ENCODE results near the gene ARMC7. TPM values are rescaled to one million over a fixed set of nuclear protein-coding genes. Genes with fewer than 3 reads are reported as not detected.

ARMC7 gene
- polyA plus RNA-seq, 1 donor (not counting 4 experiments of a cell fraction or from before 2014, with no cell fraction given) = 4.2 TPM

DNA sequence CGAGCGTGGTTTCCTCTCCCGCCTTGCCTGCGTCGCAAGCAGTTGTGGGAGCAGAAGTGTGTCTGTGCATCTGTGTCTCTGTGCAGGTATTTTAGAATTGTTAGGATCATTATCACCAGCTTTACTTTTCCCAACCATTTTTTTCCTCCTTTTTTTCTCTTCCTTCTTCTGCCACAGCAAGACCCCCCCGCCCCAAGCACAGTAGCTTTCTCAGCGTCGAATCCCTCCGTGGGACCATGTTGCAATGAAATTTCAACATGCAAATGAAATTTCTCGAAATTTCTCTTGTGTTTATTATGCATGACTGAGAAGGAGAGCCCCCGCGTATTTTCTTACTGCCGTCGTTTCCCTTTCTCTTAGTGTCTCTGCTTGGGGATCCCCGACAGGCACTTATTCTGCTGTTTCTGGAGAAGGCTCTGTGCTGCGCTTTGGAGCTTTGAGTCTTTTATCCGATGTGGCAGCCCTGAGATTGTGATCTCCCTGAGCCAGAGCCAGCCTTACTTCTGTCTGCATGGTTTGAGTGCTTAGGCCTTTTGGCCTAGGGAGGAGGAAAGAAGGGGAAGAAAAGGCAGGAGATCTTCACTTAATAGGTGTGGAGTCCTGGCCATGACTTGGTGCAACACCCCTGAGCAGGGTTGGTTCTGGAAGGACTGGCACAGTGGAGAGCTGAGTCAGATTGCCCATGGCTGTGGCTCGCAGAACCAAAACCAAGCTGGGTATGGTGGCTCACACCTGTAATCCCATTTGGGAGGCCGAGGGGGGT, 5.0 kb downstream of the ARMC7 start:
- Histone ChIP-seq H3K27ac (ENCODE audit: control insufficient read depth, insufficient read depth, low read length) (peak overlapping the region; percentile 65), H3K4me1 (ENCODE audit: control insufficient read depth, extremely low read depth, insufficient read depth, low read length) (peaks cover 17% of the 10 kb centered on the region)

DNA sequence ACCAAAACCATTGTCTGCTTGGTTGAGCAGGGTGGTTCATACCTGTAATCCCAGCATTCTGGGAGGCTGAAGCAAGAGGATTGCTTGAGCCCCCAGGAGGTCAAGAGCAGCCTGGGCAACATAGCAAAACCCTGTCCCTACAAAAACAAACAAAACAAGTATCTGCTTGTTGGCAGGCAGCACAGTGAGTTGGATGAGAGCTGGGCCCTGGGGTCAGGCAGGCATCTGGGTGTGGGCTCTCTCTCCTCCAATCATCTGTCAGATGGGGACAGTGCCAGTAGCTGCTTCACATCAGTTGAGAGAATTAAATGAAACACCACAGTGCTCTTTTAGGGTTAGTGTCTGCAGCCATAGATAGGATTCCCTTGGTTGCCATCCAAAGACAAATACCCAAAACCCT, 5.8 kb downstream of the ARMC7 start:
- Histone ChIP-seq H3K27me3 (ENCODE audit: control insufficient read depth, extremely low read depth, insufficient read depth, low read length) (no peaks in the 10 kb centered on the region), H3K4me2 (ENCODE audit: control insufficient read depth, extremely low read depth, insufficient read depth, low read depth, low read length) (no peak overlapping the region), H2AFZ (ENCODE audit: control insufficient read depth, low read length) (no peak overlapping the region), H3K79me2 (ENCODE audit: control insufficient read depth, insufficient read depth, low read length) (no peaks in the 10 kb centered on the region), H3K9me3 (ENCODE audit: control insufficient read depth, low read depth, low read length) (no peaks in the 10 kb centered on the region), H3K36me3 (ENCODE audit: control insufficient read depth in 2 of 2, extremely low read depth in 1 of 2, insufficient read depth in 2 of 2, low read length in 2 of 2) (peaks cover 0 to 4% of the 10 kb centered on the region in 2 experiments), H3K27ac (ENCODE audit: control insufficient read depth, insufficient read depth, low read length) (no peak overlapping the region), H3K9me1 (ENCODE audit: control insufficient read depth, extremely low read depth, insufficient read depth, low read length) (no peaks in the 10 kb centered on the region), H3K4me3 (ENCODE audit: control insufficient read depth in 2 of 3, extremely low read depth in 1 of 3, insufficient read depth in 2 of 3, low read depth in 1 of 3, low read length in 3 of 3) (no peak overlapping the region), H3K4me1 (ENCODE audit: control insufficient read depth, extremely low read depth, insufficient read depth, low read length) (peaks cover 17% of the 10 kb centered on the region), H3K9ac (ENCODE audit: control insufficient read depth, extremely low read depth, insufficient read depth, low read length) (no peak overlapping the region), H4K20me1 (ENCODE audit: control insufficient read depth, extremely low read depth, insufficient read depth, low read length) (no peaks in the 10 kb centered on the region)
- dilution Hi-C loops (cut with MboI; ENCODE audit: extremely low pct_ligation_motif_present, low sequenced_read_pairs) = no loop called here
- no peak for DNase-seq (ENCODE audit: low read depth, low spot score)
- no peak for FAIRE-seq
- TF ChIP-seq, protein P1, sequence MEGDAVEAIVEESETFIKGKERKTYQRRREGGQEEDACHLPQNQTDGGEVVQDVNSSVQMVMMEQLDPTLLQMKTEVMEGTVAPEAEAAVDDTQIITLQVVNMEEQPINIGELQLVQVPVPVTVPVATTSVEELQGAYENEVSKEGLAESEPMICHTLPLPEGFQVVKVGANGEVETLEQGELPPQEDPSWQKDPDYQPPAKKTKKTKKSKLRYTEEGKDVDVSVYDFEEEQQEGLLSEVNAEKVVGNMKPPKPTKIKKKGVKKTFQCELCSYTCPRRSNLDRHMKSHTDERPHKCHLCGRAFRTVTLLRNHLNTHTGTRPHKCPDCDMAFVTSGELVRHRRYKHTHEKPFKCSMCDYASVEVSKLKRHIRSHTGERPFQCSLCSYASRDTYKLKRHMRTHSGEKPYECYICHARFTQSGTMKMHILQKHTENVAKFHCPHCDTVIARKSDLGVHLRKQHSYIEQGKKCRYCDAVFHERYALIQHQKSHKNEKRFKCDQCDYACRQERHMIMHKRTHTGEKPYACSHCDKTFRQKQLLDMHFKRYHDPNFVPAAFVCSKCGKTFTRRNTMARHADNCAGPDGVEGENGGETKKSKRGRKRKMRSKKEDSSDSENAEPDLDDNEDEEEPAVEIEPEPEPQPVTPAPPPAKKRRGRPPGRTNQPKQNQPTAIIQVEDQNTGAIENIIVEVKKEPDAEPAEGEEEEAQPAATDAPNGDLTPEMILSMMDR (optimal IDR thresholded peaks at IDR 0.05 in 1 of 3, IDR thresholded peaks at IDR 0.05 in 1 of 3, conservative IDR thresholded peaks at IDR 0.05 in 1 of 3; ENCODE audit: extremely low read depth in 1 of 3, insufficient read depth in 2 of 3, low read length in 3 of 3) = no peak
- no peak for TF ChIP-seq EZH2 (IDR thresholded peaks at IDR 0.05; ENCODE audit: low read length)

More for the DNA sequence above, 5.0 kb downstream of the ARMC7 start:
- peak overlapping the region in 2 of 3 experiments; percentile 58 to 59 for H3K4me3 ChIP-seq (ENCODE audit: control insufficient read depth in 2 of 3, extremely low read depth in 1 of 3, insufficient read depth in 2 of 3, low read depth in 1 of 3, low read length in 3 of 3)
- FAIRE-seq (no peak), DNase-seq (ENCODE audit: low read depth, low spot score) (no peak)
- peak overlapping the region; percentile 73 for H3K4me2 ChIP-seq (ENCODE audit: control insufficient read depth, extremely low read depth, insufficient read depth, low read depth, low read length)
- H3K9me1 ChIP-seq (ENCODE audit: control insufficient read depth, extremely low read depth, insufficient read depth, low read length) = no peaks in the 10 kb centered on the region
- no peaks in the 10 kb centered on the region for H3K27me3 ChIP-seq (ENCODE audit: control insufficient read depth, extremely low read depth, insufficient read depth, low read length)
- H2AFZ ChIP-seq (ENCODE audit: control insufficient read depth, low read length) = peak overlapping the region; percentile 85
- peaks cover 0 to 4% of the 10 kb centered on the region in 2 experiments for H3K36me3 ChIP-seq (ENCODE audit: control insufficient read depth in 2 of 2, extremely low read depth in 1 of 2, insufficient read depth in 2 of 2, low read length in 2 of 2)
- H3K9ac ChIP-seq (ENCODE audit: control insufficient read depth, extremely low read depth, insufficient read depth, low read length) = peak overlapping the region; percentile 69
- H4K20me1 ChIP-seq (ENCODE audit: control insufficient read depth, extremely low read depth, insufficient read depth, low read length) = no peaks in the 10 kb centered on the region
- H3K79me2 ChIP-seq (ENCODE audit: control insufficient read depth, insufficient read depth, low read length) = no peaks in the 10 kb centered on the region
- TF ChIP-seq, protein P1 (optimal IDR thresholded peaks at IDR 0.05 in 1 of 3, IDR thresholded peaks at IDR 0.05 in 1 of 3, conservative IDR thresholded peaks at IDR 0.05 in 1 of 3; ENCODE audit: extremely low read depth in 1 of 3, insufficient read depth in 2 of 3, low read length in 3 of 3) = no peak
- TF ChIP-seq EZH2 (IDR thresholded peaks at IDR 0.05; ENCODE audit: low read length) = no peak
- dilution Hi-C loops (cut with MboI; ENCODE audit: extremely low pct_ligation_motif_present, low sequenced_read_pairs) = no loop called here
- H3K9me3 ChIP-seq (ENCODE audit: control insufficient read depth, low read depth, low read length) = no peaks in the 10 kb centered on the region
